Measurements from ENCODE around the gene DCAF4.

DCAF4 gene

DNA sequence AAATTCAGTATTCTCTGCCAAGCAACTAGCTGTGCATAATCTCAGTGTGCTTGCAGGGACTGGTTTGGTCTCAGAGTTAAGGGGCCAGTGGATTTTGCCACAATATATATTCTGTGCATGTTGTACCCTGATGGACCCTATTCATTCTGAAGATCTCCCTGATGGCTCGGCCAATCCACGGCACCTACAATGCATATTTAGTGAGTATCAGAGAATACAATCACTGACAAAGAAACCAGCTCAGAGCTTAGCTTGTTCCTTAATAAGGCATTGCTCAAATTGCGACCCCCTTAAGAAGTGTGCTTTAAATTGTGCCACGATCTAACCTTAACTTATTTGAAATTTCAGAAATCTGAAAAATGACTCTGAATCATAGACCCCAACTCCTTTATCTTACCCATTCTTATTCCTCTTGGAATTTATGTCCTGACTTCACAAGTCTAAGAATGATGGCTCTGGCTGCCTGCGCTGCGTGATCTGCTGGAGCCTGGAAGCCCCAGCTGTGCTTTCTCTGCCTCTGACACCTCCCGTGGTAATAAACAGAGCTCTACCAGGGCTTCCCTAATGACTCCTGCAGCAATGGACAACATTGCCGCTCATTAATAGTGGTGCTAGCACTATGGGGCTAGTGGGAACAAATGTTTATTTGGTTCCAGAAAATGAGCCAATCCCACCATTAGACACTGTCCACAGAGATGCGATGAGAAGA lies 9.0 kb upstream of the DCAF4 start:
- no peak overlapping the region for H3K4me3 ChIP-seq (ENCODE audit: low read length)
- no peak overlapping the region for H3K27ac ChIP-seq (ENCODE audit: low read length)
- no peaks in the 10 kb centered on the region for H3K27me3 ChIP-seq (ENCODE audit: control insufficient read depth, insufficient read depth, low read length)
- no peaks in the 10 kb centered on the region for H3K9me3 ChIP-seq (ENCODE audit: control insufficient read depth, low read depth, low read length)
- no peaks in the 10 kb centered on the region for H3K36me3 ChIP-seq (ENCODE audit: control insufficient read depth, low read depth, low read length)
- no peaks in the 10 kb centered on the region for H3K4me1 ChIP-seq (ENCODE audit: control insufficient read depth, low read depth, low read length)
- no peak overlapping the region for H3K9ac ChIP-seq (ENCODE audit: low read length)

- no peak overlapping the region for H3K27ac ChIP-seq (ENCODE audit: low read length)
- H3K4me1 ChIP-seq (ENCODE audit: control insufficient read depth, low read depth, low read length): no peaks in the 10 kb centered on the region
- H3K4me3 ChIP-seq (ENCODE audit: low read length): no peak overlapping the region
- H3K9me3 ChIP-seq (ENCODE audit: control insufficient read depth, low read depth, low read length): no peaks in the 10 kb centered on the region
- H3K27me3 ChIP-seq (ENCODE audit: control insufficient read depth, insufficient read depth, low read length): peaks cover 4% of the 10 kb centered on the region
- H3K9ac ChIP-seq (ENCODE audit: low read length): no peak overlapping the region
- H3K36me3 ChIP-seq (ENCODE audit: control insufficient read depth, low read depth, low read length): no peaks in the 10 kb centered on the region
These were observed 6.3 kb upstream of the DCAF4 start for GRCh38 chr14:72920008-72920407.

DNA sequence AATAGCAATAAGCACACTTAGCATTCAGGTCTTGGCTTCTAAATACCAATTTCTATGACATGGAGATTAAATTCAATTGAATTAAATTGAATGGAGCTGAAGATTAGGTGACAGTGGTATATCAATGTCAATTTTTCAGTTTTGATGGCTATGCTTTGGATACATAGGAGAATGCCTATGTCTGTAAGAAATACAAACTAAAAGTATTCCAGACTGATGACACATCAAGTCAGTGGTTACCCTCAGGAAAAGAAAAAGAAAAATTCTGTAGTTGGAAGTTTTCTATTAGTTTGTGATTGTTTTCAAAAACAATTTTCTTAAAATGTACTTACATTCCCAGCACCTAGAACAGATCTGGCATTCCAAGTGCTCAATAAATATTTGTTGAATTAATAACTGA lies 4.9 kb upstream of the DCAF4 start:
- Histone ChIP-seq H3K27ac (ENCODE audit: low read length) (no peak overlapping the region), H3K36me3 (ENCODE audit: control insufficient read depth, low read depth, low read length) (no peaks in the 10 kb centered on the region), H3K9me3 (ENCODE audit: control insufficient read depth, low read depth, low read length) (no peaks in the 10 kb centered on the region), H3K27me3 (ENCODE audit: control insufficient read depth, insufficient read depth, low read length) (peaks cover 15% of the 10 kb centered on the region), H3K4me1 (ENCODE audit: control insufficient read depth, low read depth, low read length) (no peaks in the 10 kb centered on the region), H3K9ac (ENCODE audit: low read length) (no peak overlapping the region), H3K4me3 (ENCODE audit: low read length) (no peak overlapping the region)

GRCh38 chr14:72924337-72924736 lies 1.9 kb upstream of the DCAF4 start:
- H3K9ac ChIP-seq (ENCODE audit: low read length): no peak overlapping the region
- no peak overlapping the region for H3K4me3 ChIP-seq (ENCODE audit: low read length)
- no peak overlapping the region for H3K27ac ChIP-seq (ENCODE audit: low read length)
- no peaks in the 10 kb centered on the region for H3K36me3 ChIP-seq (ENCODE audit: control insufficient read depth, low read depth, low read length)
- H3K27me3 ChIP-seq (ENCODE audit: control insufficient read depth, insufficient read depth, low read length): peaks cover 15% of the 10 kb centered on the region
- H3K4me1 ChIP-seq (ENCODE audit: control insufficient read depth, low read depth, low read length): no peaks in the 10 kb centered on the region
- no peaks in the 10 kb centered on the region for H3K9me3 ChIP-seq (ENCODE audit: control insufficient read depth, low read depth, low read length)

GRCh38 chr14:72925171-72925759 lies 999 bp upstream of the DCAF4 start:
- no peaks in the 10 kb centered on the region for H3K9me3 ChIP-seq (ENCODE audit: control insufficient read depth, low read depth, low read length)
- H3K9ac ChIP-seq (ENCODE audit: low read length): no peak overlapping the region
- H3K27me3 ChIP-seq (ENCODE audit: control insufficient read depth, insufficient read depth, low read length): peaks cover 15% of the 10 kb centered on the region
- H3K27ac ChIP-seq (ENCODE audit: low read length): no peak overlapping the region
- peak overlapping the region; percentile 79 for H3K4me3 ChIP-seq (ENCODE audit: low read length)
- H3K4me1 ChIP-seq (ENCODE audit: control insufficient read depth, low read depth, low read length): no peaks in the 10 kb centered on the region
- no peaks in the 10 kb centered on the region for H3K36me3 ChIP-seq (ENCODE audit: control insufficient read depth, low read depth, low read length)

GRCh38 chr14:72925815-72926291 lies 411 bp upstream of the DCAF4 start:
- Histone ChIP-seq H3K9me3 (ENCODE audit: control insufficient read depth, low read depth, low read length) (no peaks in the 10 kb centered on the region), H3K4me1 (ENCODE audit: control insufficient read depth, low read depth, low read length) (no peaks in the 10 kb centered on the region), H3K9ac (ENCODE audit: low read length) (no peak overlapping the region), H3K27me3 (ENCODE audit: control insufficient read depth, insufficient read depth, low read length) (peaks cover 15% of the 10 kb centered on the region), H3K4me3 (ENCODE audit: low read length) (peak overlapping the region; percentile 79), H3K27ac (ENCODE audit: low read length) (no peak overlapping the region), H3K36me3 (ENCODE audit: control insufficient read depth, low read depth, low read length) (no peaks in the 10 kb centered on the region)

- no peaks in the 10 kb centered on the region for H3K9me3 ChIP-seq (ENCODE audit: control insufficient read depth, low read depth, low read length)
- no peak overlapping the region for H3K27ac ChIP-seq (ENCODE audit: low read length)
These were observed 2.6 kb downstream of the DCAF4 start for GRCh38 chr14:72928872-72929271.

DNA sequence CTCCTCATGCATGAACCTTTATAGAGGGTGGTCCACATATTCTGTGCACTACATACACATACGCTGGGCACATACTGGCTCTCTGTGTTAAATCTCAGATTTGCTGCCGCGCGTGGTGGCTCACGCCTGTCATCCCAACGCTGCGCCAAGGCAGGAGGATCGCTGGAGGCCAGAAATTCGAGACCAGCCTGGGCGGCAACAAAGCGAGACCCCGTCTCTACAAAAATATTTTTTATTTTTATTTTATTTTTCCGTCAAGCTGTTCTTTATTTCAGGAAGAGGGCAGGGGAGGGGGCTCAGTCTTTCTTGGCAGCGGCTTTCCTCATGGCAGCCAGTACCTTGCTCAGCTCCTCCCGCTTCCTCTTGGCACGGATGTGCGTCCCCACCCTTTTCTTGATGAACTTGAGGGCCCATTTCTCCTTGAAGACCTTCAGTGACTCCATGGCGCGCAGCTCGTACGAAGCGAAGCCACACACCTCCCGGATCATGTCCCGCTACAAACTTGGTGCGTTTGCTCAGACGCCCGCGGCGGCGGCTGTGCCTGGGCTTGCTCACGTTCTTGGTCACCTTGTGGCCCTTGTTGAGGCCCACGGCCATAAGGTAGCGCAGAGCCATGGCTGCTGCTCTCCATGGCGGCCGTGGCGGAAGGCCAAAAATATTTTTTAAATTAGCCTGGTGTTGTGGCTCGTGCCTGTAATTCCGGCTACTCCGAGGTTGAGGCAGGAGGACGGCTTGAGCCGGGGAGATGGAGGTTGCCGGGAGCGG lies 3.2 kb downstream of the DCAF4 start:
- H3K27me3 ChIP-seq (ENCODE audit: control insufficient read depth, insufficient read depth, low read length): peaks cover 15% of the 10 kb centered on the region
- no peak overlapping the region for H3K4me3 ChIP-seq (ENCODE audit: low read length)
- no peaks in the 10 kb centered on the region for H3K9me3 ChIP-seq (ENCODE audit: control insufficient read depth, low read depth, low read length)
- H3K36me3 ChIP-seq (ENCODE audit: control insufficient read depth, low read depth, low read length): no peaks in the 10 kb centered on the region
- no peak overlapping the region for H3K9ac ChIP-seq (ENCODE audit: low read length)
- peaks cover 4% of the 10 kb centered on the region for H3K4me1 ChIP-seq (ENCODE audit: control insufficient read depth, low read depth, low read length)
- H3K27ac ChIP-seq (ENCODE audit: low read length): no peak overlapping the region

More at GRCh38 chr14:72928872-72929271, 2.6 kb downstream of the DCAF4 start:
- peaks cover 15% of the 10 kb centered on the region for H3K27me3 ChIP-seq (ENCODE audit: control insufficient read depth, insufficient read depth, low read length)
- peaks cover 4% of the 10 kb centered on the region for H3K4me1 ChIP-seq (ENCODE audit: control insufficient read depth, low read depth, low read length)
- no peak overlapping the region for H3K9ac ChIP-seq (ENCODE audit: low read length)
- H3K36me3 ChIP-seq (ENCODE audit: control insufficient read depth, low read depth, low read length): no peaks in the 10 kb centered on the region
- no peak overlapping the region for H3K4me3 ChIP-seq (ENCODE audit: low read length)

GRCh38 chr14:72932893-72933292 lies 6.6 kb downstream of the DCAF4 start:
- Histone ChIP-seq H3K9ac (ENCODE audit: low read length) (no peak overlapping the region), H3K9me3 (ENCODE audit: control insufficient read depth, low read depth, low read length) (no peaks in the 10 kb centered on the region), H3K27ac (ENCODE audit: low read length) (no peak overlapping the region), H3K27me3 (ENCODE audit: control insufficient read depth, insufficient read depth, low read length) (no peaks in the 10 kb centered on the region), H3K4me1 (ENCODE audit: control insufficient read depth, low read depth, low read length) (peaks cover 4% of the 10 kb centered on the region), H3K4me3 (ENCODE audit: low read length) (no peak overlapping the region), H3K36me3 (ENCODE audit: control insufficient read depth, low read depth, low read length) (no peaks in the 10 kb centered on the region)

GRCh38 chr14:72939630-72940029 lies 13.4 kb downstream of the DCAF4 start:
- Histone ChIP-seq H3K36me3 (ENCODE audit: control insufficient read depth, low read depth, low read length) (peaks cover 11% of the 10 kb centered on the region), H3K4me1 (ENCODE audit: control insufficient read depth, low read depth, low read length) (no peaks in the 10 kb centered on the region), H3K27ac (ENCODE audit: low read length) (no peak overlapping the region), H3K9me3 (ENCODE audit: control insufficient read depth, low read depth, low read length) (no peaks in the 10 kb centered on the region), H3K27me3 (ENCODE audit: control insufficient read depth, insufficient read depth, low read length) (no peaks in the 10 kb centered on the region), H3K4me3 (ENCODE audit: low read length) (no peak overlapping the region), H3K9ac (ENCODE audit: low read length) (no peak overlapping the region)

- Histone ChIP-seq H3K36me3 (ENCODE audit: control insufficient read depth, low read depth, low read length) (peaks cover 11% of the 10 kb centered on the region), H3K4me1 (ENCODE audit: control insufficient read depth, low read depth, low read length) (no peaks in the 10 kb centered on the region), H3K9ac (ENCODE audit: low read length) (no peak overlapping the region), H3K27me3 (ENCODE audit: control insufficient read depth, insufficient read depth, low read length) (no peaks in the 10 kb centered on the region), H3K4me3 (ENCODE audit: low read length) (no peak overlapping the region), H3K9me3 (ENCODE audit: control insufficient read depth, low read depth, low read length) (no peaks in the 10 kb centered on the region), H3K27ac (ENCODE audit: low read length) (no peak overlapping the region)
These were observed 15.2 kb downstream of the DCAF4 start for GRCh38 chr14:72941286-72941985.
